MG63 (cell line): ENCODE measurements around the gene KPNA5. TPM values are rescaled to one million over a fixed set of nuclear protein-coding genes. Genes with fewer than 3 reads are reported as not detected.

Experiments
- DNase-seq: peaks from one replicate; pipeline ENCODE4 v3.0.0-alpha.2; 2020
- H3K27me3 ChIP-seq: fragments of 250-450 bp; sonication (Bioruptor Pico); 2 replicates; pipeline ENCODE4 v1.5.1; 2020; ENCODE audit warnings: mild to moderate bottlenecking, moderate library complexity
- H3K36me3 ChIP-seq: fragments of 250-450 bp; sonication (Bioruptor Pico); 2 replicates; pipeline ENCODE4 v1.5.1; 2020; ENCODE audit warnings: mild to moderate bottlenecking, moderate library complexity
- H3K4me3 ChIP-seq: fragments of 250-450 bp; sonication (Bioruptor Pico); 2 replicates; pipeline ENCODE4 v1.5.1; 2020; ENCODE audit warnings: mild to moderate bottlenecking, moderate library complexity
- H3K9me3 ChIP-seq: fragments of 250-450 bp; sonication (Bioruptor Pico); 2 replicates; pipeline ENCODE4 v1.5.1; 2020; ENCODE audit warnings: mild to moderate bottlenecking, moderate library complexity
- total RNA-seq: library from RNA; depleted of rRNA; stranded (reverse); fragments of >200 nt; shearing (Covaris generic); gene quantifications from 2 replicates; pipeline ENCODE4 v1.2.3, GENCODE V29; 2014; ENCODE audit warnings: low replicate concordance; rRNA removed

KPNA5 gene
- total RNA-seq, 1 experiment from 2014 or later = 2.8 TPM

DNA sequence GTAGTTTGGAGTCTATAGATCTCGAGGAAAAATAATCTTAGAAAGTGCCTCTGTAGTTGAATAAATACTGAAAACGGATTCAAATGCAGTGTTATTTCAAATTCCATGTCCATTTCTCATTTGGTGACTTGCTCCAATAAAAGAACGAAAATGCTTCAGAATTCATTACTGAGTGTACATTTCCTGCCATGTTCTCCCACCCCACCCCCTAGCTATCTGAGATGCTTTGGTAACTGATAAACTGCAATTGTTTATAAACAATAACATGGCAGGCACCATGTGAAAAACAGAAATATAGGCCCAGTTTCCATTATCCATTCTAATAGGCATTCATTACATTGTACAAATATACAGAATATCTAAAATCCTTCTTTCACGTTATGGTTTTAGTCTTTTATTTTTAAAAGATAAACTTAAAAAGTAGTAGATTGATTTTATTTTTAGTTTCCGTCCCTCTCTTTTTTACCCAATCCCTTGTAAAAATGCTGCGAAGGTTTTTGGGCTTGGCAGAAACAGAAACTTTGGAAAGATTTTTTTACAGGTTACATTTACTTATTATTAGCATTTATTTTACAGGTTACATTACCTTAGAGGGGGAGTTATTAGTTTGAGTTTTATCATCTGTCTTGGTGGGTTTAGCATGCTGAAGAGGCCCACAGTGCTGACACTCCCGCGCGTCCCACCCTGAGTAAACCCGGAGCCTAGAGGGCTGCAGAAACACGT, 83.1 kb downstream of the KPNA5 start:
- Histone ChIP-seq H3K9me3 (no peaks in the 10 kb centered on the region), H3K36me3 (no peaks in the 10 kb centered on the region), H3K4me3 (no peak overlapping the region), H3K27me3 (no peaks in the 10 kb centered on the region)
- DNase-seq = no peak

DNA sequence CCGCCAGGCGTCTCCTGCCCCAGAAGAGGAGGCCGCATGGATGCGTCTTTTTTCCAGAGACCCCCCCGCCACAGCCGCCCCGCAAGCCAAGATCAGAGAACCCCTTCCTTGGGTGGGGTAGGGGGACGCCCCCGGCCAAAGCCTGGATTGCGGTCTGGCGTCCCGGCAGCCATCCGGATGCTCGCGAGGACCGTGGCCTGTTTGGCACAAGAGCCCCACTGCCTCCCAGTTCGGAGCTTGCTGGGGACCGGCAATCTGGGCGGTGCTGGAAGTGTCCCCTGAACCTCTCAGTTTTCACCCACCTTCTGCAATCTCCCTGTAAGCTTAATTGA, 83.6 kb downstream of the KPNA5 start:
- Histone ChIP-seq H3K9me3 (no peaks in the 10 kb centered on the region), H3K36me3 (no peaks in the 10 kb centered on the region), H3K4me3 (peak overlapping the region; percentile 42), H3K27me3 (no peaks in the 10 kb centered on the region)
- DNase-seq = no peak

DNA sequence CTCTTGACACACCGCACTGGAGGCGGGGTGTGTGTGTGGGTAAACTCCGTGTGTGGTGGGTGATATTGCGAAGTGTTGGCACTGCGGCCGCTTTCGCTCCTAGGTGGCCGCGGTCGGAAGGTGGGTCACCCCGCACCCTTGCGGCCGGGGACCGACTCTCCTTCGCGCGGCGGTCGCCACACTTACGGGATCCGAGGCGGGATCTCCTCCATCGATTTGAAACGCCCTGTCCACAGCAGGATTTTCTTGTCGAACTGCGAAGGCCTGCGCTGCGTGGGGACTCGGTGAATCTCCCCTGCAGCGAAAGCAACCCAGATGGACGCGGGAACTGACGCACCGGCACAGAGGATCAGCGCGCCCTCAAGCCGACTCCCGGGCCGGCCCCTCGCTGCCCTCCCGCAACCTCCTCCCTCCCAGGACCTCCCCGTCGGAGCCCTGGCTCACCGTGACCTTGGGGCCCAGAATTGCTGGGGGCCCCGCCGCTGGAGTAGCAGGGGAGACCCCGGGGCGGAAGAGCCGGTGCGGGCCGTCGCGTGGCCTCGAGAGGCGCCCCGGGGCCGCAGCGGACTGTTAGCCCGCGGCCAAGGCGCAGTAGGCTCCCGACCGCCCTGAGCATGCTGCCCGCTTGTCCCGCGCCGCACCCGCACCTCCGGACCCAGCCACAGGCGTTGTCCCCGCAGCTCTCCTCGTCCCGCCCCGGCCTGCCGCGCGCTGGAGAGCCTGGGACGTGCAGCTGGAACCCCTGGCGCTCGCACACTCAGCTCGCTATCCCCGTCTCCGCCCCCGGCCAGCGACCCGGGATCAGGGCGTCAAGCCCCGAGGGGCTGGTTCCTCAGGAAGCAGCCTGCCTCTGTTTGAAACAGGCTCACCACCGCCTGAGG, 84.2 kb downstream of the KPNA5 start, which contains the start of gene FAM162B:
Gene FAM162B (minus strand): TSS at position 759 of the 881 bp plus-strand sequence. CDS start 143 bp downstream, at position 616.
- no peaks in the 10 kb centered on the region for H3K9me3 ChIP-seq
- peak within 1 kb of the TSS; percentile 42 for H3K4me3 ChIP-seq
- no peaks in the 10 kb centered on the region for H3K36me3 ChIP-seq
- peak; percentile 38 for DNase-seq
- H3K27me3 ChIP-seq = no peaks in the 10 kb centered on the region

DNA sequence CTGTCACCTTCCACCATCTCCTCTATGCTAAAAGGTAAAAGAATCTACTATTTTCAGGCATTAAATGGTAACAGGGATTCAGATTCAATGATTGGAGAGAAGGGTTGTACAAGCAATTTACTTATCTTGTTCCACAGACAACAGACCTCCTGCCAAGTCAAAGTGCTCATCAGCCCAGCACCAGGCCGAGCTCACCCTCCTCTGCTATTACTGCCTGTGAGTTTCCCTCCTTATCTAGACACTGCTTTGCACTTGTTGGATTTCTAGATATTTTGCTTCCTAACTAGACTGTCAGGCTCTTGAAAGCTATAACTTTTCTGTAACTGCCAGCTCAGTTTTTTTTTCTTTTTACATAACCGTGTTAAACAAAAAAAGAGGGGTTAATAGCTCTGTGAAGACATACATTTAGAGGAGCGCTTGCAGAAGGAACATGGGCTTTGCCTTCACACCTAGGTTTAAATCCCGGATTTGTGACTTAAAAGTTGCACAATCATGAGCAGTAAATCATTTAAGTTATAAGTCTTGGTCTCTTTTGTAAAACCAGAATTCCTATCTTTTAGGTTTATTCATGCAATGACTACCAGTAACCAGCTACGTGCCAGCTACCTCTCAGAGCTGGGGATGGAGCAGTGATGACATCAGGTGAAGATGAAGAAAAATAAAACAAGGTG, 85.6 kb downstream of the KPNA5 start:
- no peaks in the 10 kb centered on the region for H3K27me3 ChIP-seq

DNA sequence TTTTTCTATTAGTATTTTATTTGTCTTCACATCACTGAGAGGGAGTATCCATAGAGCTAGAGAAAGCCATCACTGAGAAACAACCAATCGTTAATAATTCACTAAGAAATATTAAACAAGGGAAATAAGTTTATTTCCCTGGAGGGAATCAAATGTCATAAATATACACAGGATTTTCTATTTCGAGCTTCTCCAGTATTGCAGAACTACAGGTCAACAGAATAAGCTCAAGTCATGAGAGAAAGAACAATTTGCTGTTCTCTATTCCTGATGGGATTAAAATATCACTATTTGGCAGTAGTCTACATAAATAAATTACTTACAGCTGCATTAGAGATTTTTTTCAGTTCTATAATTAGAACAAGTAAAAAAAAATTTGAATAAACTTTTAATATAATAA, 86.7 kb downstream of the KPNA5 start:
- Histone ChIP-seq H3K36me3 (no peaks in the 10 kb centered on the region), H3K9me3 (no peaks in the 10 kb centered on the region), H3K27me3 (no peaks in the 10 kb centered on the region), H3K4me3 (no peak overlapping the region)
- no peak for DNase-seq

More for the DNA sequence above, 85.6 kb downstream of the KPNA5 start:
- no peaks in the 10 kb centered on the region for H3K9me3 ChIP-seq
- H3K36me3 ChIP-seq = no peaks in the 10 kb centered on the region
- DNase-seq = no peak
- H3K4me3 ChIP-seq = no peak overlapping the region

DNA sequence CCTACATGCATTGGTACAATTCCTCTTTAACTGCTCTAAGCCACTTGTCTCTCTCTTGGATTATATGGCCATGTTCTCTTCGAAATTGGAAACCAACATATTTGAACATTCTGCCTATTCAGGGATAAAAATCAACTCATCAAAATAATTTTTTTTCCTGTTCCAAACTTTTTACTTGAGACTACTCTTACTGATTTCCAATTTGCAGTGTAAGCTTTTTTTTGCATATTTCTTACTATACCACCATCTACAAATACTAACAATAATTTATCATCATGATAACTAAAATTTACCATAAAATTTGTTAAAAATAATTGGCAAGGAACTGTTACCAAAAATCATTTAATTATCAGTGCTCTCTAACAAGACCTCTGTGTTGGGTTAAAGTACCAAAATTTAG, 91.4 kb downstream of the KPNA5 start:
- Histone ChIP-seq H3K36me3 (no peaks in the 10 kb centered on the region), H3K27me3 (no peaks in the 10 kb centered on the region), H3K9me3 (no peaks in the 10 kb centered on the region), H3K4me3 (no peak overlapping the region)
- DNase-seq = no peak

DNA sequence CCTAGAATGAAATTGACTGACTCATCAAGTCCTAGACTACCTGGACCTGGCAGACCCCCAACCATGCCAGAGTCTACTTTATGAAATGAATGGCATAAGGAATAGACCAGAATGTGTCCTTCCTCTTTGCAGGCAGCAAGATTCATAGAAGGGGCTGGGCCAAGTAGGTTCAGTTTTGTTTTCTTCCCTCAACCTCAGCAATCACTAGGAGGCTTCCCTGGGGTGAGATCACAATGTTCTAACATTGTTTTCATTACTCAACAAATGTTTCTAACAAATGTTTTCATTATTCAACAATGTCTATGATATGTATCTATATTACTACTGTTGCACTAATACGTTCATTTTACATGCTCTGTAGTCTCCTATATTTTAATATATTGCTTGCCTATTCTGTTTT, 92.9 kb downstream of the KPNA5 start:
- Histone ChIP-seq H3K36me3 (no peaks in the 10 kb centered on the region), H3K9me3 (no peaks in the 10 kb centered on the region), H3K4me3 (no peak overlapping the region), H3K27me3 (no peaks in the 10 kb centered on the region)
- DNase-seq = no peak

DNA sequence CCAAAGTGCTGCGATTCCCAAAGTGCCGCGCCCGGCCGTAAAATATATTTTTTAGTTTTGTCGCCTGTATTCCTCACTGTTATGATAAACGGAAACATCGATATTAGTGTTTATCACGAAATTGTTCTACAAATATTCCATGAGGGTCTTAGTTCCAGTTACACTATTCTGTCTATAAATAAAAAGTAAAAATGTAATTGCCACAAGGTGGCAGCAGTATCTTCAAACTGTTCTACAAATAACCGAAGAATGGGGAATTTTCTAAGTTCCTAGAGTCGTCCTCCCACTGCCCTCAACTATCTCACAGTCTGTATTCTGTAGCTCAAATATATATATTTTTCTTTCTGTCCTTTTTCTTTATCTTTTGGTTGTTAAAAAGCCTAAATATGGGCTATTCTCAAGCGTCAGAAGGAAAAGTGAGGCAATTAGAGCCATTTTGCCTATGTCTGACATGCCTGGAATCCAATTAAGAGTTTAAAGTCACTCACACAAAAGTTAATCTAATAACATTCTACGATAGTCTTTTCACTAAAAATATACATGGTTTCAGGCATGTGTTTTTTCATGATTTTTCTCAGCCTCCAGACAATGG, 98.7 kb downstream of the KPNA5 start:
- no peak for DNase-seq
- Histone ChIP-seq H3K36me3 (no peaks in the 10 kb centered on the region), H3K4me3 (no peak overlapping the region), H3K9me3 (no peaks in the 10 kb centered on the region), H3K27me3 (no peaks in the 10 kb centered on the region)

DNA sequence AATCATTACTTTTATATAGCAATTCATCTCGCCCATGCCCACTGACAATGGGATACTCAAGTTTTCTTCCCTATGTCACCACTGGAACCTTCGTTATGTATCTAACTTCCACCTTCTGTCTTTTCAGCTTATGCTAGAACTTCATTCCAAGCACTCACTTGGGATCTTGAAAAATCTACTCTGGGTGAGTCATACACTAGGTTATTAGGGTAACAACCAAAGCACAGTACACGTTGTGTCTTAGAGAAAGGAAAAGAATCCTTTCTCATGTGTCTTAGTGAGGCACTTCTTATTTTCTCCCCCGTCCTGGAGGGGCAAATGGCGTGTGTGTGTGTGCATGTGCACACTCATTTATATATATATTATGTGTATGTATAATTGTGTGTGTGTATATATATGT, 102.8 kb downstream of the KPNA5 start:
- Histone ChIP-seq H3K36me3 (no peaks in the 10 kb centered on the region), H3K4me3 (no peak overlapping the region), H3K9me3 (no peaks in the 10 kb centered on the region), H3K27me3 (no peaks in the 10 kb centered on the region)
- DNase-seq = no peak

Other genes with a start within 250 kb of the KPNA5 start
- gene CALHM6, start 219.8 kb upstream of the KPNA5 start, total RNA-seq = 0.16 and 1.7 TPM in 2 replicates
- 0.49 and 0.81 TPM in 2 replicates for gene CALHM5, start 169.6 kb upstream of the KPNA5 start, total RNA-seq
- not detected in 2 replicates for gene TRAPPC3L, start 135.5 kb upstream of the KPNA5 start, total RNA-seq
- not detected in 2 replicates for gene CALHM4, start 127.5 kb upstream of the KPNA5 start, total RNA-seq
- 45.3 and 131 TPM in 2 replicates for gene RWDD1, start 109.7 kb upstream of the KPNA5 start, total RNA-seq
- gene RSPH4A, start 64.7 kb upstream of the KPNA5 start, total RNA-seq = 0.20 TPM in 1 of 2 replicates, not detected in the other
- 9.6 and 15.7 TPM in 2 replicates for gene ZUP1, start 12.4 kb upstream of the KPNA5 start, total RNA-seq
- 0.26 TPM in 1 of 2 replicates, not detected in the other for gene FAM162B, start 84.5 kb downstream of the KPNA5 start, total RNA-seq
- gene GPRC6A, start 147.9 kb downstream of the KPNA5 start, total RNA-seq = not detected in 2 replicates
- gene RFX6, start 196.0 kb downstream of the KPNA5 start, total RNA-seq = not detected in 2 replicates